HG03558 (cell line): ENCODE measurements around the gene LTBP1.
"Not testable (repeated sequence)": the region's sequence is repeated elsewhere in the genome, so short reads cannot be mapped to it uniquely, and the experiment has no call there.

Source experiments
- ATAC-seq: cut with Tn5 transposase; IDR thresholded peaks from one replicate; pipeline ENCODE4 v1.9.1; 2021; ENCODE audit warnings: moderate number of reproducible peaks; ENCODE audit not compliant: unreplicated experiment; ENCODE audit errors: extremely low read depth

LTBP1 gene

GRCh38 chr2:33168922-33169321, 222.2 kb downstream of the LTBP1 start:
- ATAC-seq: no peak

DNA sequence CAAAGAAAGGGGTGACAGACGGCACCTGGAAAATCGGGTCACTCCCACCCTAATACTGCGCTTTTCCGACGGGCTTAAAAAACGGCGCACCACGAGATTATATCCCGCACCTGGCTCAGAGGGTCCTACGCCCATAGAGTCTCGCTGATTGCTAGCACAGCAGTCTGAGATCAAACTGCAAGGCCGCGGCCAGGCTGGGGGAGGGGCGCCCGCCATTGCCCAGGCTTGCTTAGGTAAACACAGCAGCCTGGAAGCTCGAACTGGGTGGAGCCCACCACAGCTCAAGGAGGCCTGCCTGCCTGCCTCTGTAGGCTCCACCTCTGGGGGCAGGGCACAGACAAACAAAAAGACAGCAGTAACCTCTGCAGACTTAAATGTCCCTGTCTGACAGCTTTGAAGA, 223.5 kb downstream of the LTBP1 start:
- ATAC-seq: not testable (repeated sequence)

DNA sequence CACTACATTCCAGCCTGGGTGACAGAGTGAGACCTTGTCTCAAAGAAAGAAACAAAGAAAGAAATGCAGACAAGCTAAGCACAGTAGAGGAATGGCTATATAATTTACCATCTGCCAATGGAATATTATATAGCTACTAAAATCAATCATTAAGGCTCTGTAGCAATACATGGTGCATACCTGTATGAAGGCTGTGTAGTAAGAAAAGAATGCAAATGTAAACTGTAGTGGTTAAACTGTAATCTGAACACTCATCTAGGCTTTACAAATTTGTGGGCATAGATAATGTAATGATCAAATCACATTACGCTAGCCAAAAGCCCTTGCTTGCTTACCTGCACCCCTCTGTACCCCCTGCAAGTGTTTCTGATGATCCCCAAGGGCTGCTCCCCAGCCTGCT, 230.9 kb downstream of the LTBP1 start:
- ATAC-seq: no peak

GRCh38 chr2:33178209-33178608, 231.5 kb downstream of the LTBP1 start:
- ATAC-seq: no peak

GRCh38 chr2:33180915-33181314, 234.2 kb downstream of the LTBP1 start:
- ATAC-seq: no peak

- no peak for ATAC-seq
These were observed 234.7 kb downstream of the LTBP1 start for GRCh38 chr2:33181466-33181865.

GRCh38 chr2:33184041-33184440, 237.3 kb downstream of the LTBP1 start:
- ATAC-seq: no peak

DNA sequence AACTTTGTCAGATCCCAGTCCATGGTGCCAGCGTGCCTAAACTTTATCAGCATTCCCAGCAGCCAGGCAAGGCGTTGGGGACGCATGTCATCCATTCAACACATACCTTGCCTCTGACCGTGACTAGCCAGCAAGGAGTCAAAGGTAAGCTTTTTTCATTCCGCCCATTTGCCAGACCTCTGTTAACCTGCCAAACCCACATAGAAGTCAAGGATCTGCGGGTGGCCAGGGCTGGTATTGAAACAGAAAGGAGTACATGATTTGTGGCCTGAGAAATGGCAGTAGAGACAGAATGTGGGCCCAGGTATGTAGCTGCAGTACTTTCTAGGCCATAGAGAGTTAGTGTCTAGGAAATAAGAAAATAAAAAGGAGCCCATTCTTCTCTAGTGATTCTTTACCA, 240.2 kb downstream of the LTBP1 start:
- ATAC-seq: no peak

- ATAC-seq: no peak
These were observed 242.0 kb downstream of the LTBP1 start for GRCh38 chr2:33188799-33189198.

DNA sequence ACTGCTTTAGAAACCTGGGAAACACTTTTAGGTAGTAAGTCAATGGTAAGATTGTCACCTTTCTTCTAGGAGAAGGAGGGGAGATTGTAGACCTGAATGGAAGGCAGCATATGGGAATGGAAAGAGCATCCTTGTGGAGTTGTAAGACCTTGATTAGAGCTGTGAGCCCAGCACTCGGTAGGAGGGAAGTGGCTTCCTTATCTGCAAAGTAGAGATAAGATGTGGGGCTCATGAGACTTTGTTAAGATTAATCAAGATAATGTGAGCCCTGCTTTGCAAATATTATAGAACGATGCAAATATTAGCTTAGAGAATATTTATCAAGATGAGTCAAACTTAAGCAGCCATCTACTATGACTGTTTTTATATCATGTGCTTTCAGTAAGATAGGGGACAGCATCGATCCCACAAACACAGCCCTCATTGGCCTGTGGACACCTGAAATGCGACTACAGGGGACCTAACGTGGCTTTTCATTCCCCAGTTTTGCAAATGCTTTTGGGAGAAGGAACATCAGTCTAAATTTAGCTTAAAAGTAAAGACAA, 243.7 kb downstream of the LTBP1 start:
- ATAC-seq: no peak

GRCh38 chr2:33195891-33196290, 249.1 kb downstream of the LTBP1 start:
- ATAC-seq: no peak

DNA sequence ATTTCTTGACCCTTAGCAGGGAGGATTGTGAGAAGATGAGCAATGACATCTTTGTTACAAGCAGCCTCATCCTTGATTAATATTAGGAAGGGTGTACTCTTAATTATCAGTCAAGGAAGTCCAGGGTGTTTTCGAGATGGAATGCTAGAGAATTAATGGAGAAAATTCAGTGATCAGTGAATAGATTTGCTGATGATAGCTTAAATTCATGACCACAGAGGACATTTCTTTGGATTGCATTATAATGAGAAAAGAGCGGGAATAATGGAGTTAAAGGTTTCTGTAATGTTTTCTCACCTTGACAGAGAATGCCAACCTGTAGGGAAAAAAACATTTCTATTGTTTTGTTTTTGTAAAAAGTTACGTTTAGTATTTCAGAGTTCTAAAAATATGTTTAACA, 249.9 kb downstream of the LTBP1 start:
- no peak for ATAC-seq

DNA sequence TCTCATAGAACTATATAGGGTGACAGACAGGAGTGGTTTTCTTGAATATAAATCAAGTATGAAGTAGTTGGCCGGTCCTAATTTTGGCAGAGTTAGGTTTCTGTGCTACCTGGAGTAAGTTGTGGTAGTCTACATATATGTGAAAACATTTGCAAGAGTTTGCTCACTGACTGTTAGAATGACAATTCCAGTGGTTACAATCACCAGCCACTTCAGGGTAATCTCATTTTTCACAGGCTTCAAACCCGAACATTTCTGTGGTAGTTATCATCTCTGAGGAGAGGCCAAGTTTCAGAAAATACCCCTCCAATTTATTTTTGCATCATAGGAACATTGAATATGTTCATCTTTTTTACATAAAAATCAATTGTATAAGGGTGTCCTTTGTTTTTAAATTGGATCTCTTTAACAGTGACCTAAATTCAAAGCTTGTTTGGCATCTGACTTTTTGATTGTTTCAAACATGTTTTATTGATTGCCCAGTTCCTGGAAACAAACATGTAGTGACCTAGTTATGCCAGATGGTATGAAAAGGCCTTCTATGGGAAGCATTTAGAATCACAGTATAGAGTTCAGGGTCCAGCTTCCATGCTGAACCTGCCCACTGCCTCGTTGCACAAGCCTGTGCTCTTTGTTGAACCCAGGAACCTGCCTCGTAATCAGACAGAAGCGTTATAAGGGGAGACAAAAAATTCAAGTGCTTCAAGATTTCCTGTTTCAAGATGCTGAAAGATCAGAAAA, 250.6 kb downstream of the LTBP1 start:
- ATAC-seq: no peak

- no peak for ATAC-seq
These were observed 256.1 kb downstream of the LTBP1 start for GRCh38 chr2:33202641-33203522.

DNA sequence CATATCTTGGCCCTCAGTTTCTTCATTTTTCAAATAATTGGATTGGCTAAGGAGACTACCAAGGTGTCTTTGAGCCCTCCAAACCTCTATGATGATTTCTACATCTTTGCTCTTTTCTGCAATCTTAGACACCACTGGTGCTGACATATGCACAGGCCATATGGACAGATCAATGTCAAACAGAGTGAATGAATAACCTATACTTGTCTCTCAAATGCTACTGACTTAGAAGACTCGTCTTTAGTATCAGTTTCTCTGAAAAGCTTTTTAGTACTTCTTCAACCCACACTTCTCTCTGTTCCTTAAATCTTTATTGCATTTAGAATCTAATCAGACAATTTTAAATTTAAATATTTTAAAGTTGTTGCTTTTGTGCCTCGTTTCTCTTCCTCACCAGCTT, 258.2 kb downstream of the LTBP1 start:
- ATAC-seq: peak; percentile 45

- peak; percentile 93 for ATAC-seq
These were observed 259.1 kb downstream of the LTBP1 start for GRCh38 chr2:33205693-33206434.

DNA sequence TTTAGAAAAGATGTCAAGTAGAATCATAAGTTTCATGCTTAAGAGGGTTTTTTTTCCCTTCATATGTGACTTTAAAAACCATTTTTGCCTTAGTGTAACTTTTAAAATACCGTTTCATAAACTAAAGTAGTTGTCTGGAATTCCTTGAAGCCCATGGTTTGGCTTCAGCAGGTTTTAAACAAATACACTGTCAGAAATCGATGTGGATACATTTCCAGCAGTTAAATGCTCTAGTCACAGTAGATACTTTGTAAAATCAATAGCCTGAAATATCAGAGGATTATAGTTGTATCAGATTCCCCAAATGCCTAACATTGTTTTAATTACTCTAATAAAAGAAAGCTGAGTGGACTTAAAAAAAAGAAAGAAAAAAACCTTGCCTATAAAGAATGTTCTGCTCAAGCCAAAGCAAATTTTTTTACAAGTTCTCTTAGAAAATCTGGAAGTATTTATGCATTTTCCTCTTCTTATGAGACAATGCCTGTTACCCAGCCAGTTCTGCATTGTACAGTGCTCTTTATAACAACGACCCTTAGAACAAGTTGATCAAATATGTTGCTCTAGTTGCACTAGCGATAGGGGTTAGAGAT, 260.5 kb downstream of the LTBP1 start:
- no peak for ATAC-seq

GRCh38 chr2:33208400-33208799, 261.6 kb downstream of the LTBP1 start:
- no peak for ATAC-seq

DNA sequence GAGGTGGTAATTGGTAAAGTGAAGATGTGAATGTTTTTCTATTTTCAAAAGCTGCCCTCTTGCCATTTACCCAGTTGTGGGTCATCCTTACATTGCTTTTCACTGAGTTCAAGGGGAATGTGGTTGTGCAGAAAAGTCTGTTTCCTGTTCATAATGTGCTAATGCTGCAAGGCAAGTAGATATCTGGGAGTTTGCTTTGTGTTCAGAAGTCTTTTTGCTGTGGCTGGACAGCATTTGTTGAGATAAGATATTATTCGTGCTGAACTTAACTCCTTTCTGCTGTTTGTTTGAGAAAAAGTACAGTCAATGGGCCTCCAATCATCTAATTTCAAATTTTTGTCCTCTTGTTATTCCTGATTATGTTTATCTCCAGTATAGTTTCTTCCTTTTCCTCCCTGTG, 263.2 kb downstream of the LTBP1 start:
- no peak for ATAC-seq

- no peak for ATAC-seq
These were observed 263.9 kb downstream of the LTBP1 start for GRCh38 chr2:33210626-33211025.
